Articular chondrocyte of knee joint (primary cell): ENCODE results near the gene ZNF701. TPM values are rescaled to one million over a fixed set of nuclear protein-coding genes. Genes with fewer than 3 reads are reported as not detected.

Experiments used
- small RNA-seq: library from RNA; depleted of rRNA; stranded (forward); fragments of <200 nt; gene quantifications from one replicate; pipeline ENCODE3, GENCODE V24; 2012
- total RNA-seq: library from RNA; depleted of rRNA; stranded (reverse); fragments of >200 nt; gene quantifications from 2 replicates; pipeline ENCODE4 v1.2.3, GENCODE V29; 2012

ZNF701 gene
- 13.3 and 19.7 TPM in 2 replicates for total RNA-seq

DNA sequence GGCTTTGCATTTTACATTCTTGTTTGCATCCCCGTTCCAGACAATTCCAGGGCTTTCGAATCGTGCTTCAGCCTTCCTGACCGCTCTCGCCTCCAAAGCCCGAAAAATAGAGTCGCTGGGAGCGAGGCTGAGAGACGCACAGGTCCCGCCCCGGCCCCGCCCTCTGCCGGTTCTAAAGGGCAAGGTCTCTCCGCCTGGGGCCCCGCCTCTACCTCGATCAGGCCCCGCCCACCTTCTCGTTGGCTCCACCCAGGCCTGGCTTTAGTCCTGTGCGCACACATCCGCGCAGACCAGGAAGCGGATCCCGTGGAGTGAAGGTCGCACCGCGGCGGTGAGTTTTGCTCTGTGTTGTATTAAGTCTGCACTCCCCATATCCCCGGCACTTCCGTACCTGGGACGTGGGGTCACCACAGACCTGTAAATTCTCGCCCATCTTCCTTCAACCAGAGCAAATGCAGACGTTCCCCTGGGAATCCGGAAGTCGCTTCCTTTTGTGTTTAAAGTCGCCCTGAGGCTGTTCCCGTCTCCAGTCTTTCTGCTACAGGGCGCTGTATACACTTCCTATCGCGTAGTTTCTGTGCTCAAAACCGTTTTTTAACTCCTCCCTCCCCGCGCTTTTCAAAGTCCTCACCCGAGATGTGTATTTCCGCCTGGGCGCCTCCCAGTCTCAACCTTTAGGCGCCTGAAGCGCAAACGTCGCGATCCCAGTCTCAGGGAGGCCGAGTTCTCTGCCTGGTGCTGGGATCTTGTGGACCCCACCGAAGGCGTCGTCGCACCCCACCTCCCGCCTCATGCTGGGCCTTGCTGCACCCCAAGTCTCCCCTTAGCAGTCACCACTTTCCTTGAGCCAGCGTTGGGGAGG lies at the start of gene ZNF701:
TSS of gene ZNF701 (plus strand) at position 288 of the 862 bp plus-strand sequence. CDS start 3,861 bp downstream, outside the sequence.

GRCh38 chr19:52527134-52527955 lies 42.7 kb upstream of the ZNF701 start, which contains the start of gene ZNF808:
TSS of gene ZNF808 (plus strand) at chr19:52527668. CDS start at chr19:52543285, 15,617 bp downstream.

Small RNA genes lying within 50 kb of the gene (small RNA-seq; reads per million reads assigned to genes)
- gene RPL39P34, result not detected

Other genes with a start within 250 kb of the ZNF701 start
- 3.7 and 9.1 TPM in 2 replicates for gene ZNF610, start 234.0 kb upstream of the ZNF701 start, total RNA-seq
- 24.4 and 32.1 TPM in 2 replicates for gene ZNF880, start 200.4 kb upstream of the ZNF701 start, total RNA-seq
- gene ZNF528, start 172.4 kb upstream of the ZNF701 start, total RNA-seq, result 34.5 and 53.9 TPM in 2 replicates
- gene ZNF534, start 141.1 kb upstream of the ZNF701 start, total RNA-seq, result 0.11 and 0.13 TPM in 2 replicates
- gene ZNF578, start 116.7 kb upstream of the ZNF701 start, total RNA-seq, result 4.6 and 9.8 TPM in 2 replicates
- 19.6 and 28.8 TPM in 2 replicates for gene ZNF808, start 42.6 kb upstream of the ZNF701 start, total RNA-seq
- 52.1 and 74.2 TPM in 2 replicates for gene ZNF83, start 68.1 kb downstream of the ZNF701 start, total RNA-seq
- 13.3 and 15.9 TPM in 2 replicates for gene ZNF611, start 164.8 kb downstream of the ZNF701 start, total RNA-seq
- gene ZNF600, start 216.5 kb downstream of the ZNF701 start, total RNA-seq, result 6.8 and 13.5 TPM in 2 replicates